Measurements from ENCODE around the gene RAP2B. TPM values are rescaled to one million over a fixed set of nuclear protein-coding genes. Genes with fewer than 3 reads are reported as not detected.
"Not testable (repeated sequence)": the region's sequence is repeated elsewhere in the genome, so short reads cannot be mapped to it uniquely, and the experiment has no call there.

The RAP2B gene
- polyA plus RNA-seq, 1 donor from 2014 or later = 3.9 TPM

- Histone ChIP-seq H3K9me2 (ENCODE audit: insufficient read depth, low read length) (no peaks in the 10 kb centered on the region), H3K4me3 (ENCODE audit: low read length) (no peak overlapping the region), H2AFZ (ENCODE audit: low read depth, low read length) (no peak overlapping the region), H3K36me3 (ENCODE audit: insufficient read depth, low read length) (no peaks in the 10 kb centered on the region), H3K9me3 (ENCODE audit: low read length) (no peaks in the 10 kb centered on the region), H4K20me1 (ENCODE audit: insufficient read depth) (no peaks in the 10 kb centered on the region), H3K9ac (ENCODE audit: low read length) (no peak overlapping the region), H3K4me2 (ENCODE audit: low read length) (no peak overlapping the region), H3K27ac (ENCODE audit: low read length) (no peak overlapping the region), H3K79me2 (replicated peaks; ENCODE audit: insufficient read depth, low read length) (no peaks in the 10 kb centered on the region), H3K27me3 (ENCODE audit: insufficient read depth, low read depth, low read length) (no peaks in the 10 kb centered on the region), H3F3A (ENCODE audit: insufficient read depth, low read length, poor library complexity, severe bottlenecking) (no peaks in the 10 kb centered on the region)
- no peak for TF ChIP-seq EZH2 (IDR thresholded peaks at IDR 0.05; ENCODE audit: borderline replicate concordance, insufficient read depth, low read length, poor library complexity, severe bottlenecking)
- TF ChIP-seq REST (IDR thresholded peaks at IDR 0.05; ENCODE audit: borderline replicate concordance) = no peak
- no peak for TF ChIP-seq POLR2AphosphoS5 (IDR thresholded peaks at IDR 0.05)
- TF ChIP-seq MXI1 (conservative IDR thresholded peaks at IDR 0.05; ENCODE audit: poor library complexity, severe bottlenecking) = no peak
- no peak for TF ChIP-seq CTCF (IDR thresholded peaks at IDR 0.05; ENCODE audit: poor library complexity, severe bottlenecking)
Observed at GRCh38 chr3:153150991-153151390, 11.0 kb upstream of the RAP2B start.

GRCh38 chr3:153155786-153156185 lies 6.2 kb upstream of the RAP2B start:
- H3K36me3 ChIP-seq (ENCODE audit: insufficient read depth, low read length); H3F3A ChIP-seq (ENCODE audit: insufficient read depth, low read length, poor library complexity, severe bottlenecking); H3K9me2 ChIP-seq (ENCODE audit: insufficient read depth, low read length); H3K79me2 ChIP-seq (replicated peaks; ENCODE audit: insufficient read depth, low read length); H3K27ac ChIP-seq (ENCODE audit: low read length); H3K9ac ChIP-seq (ENCODE audit: low read length); H3K27me3 ChIP-seq (ENCODE audit: insufficient read depth, low read depth, low read length); H2AFZ ChIP-seq (ENCODE audit: low read depth, low read length); H3K4me3 ChIP-seq (ENCODE audit: low read length); H4K20me1 ChIP-seq (ENCODE audit: insufficient read depth); H3K4me2 ChIP-seq (ENCODE audit: low read length); H3K9me3 ChIP-seq (ENCODE audit: low read length): not testable (repeated sequence)

GRCh38 chr3:153158189-153158588 lies 3.8 kb upstream of the RAP2B start:
- H3K36me3 ChIP-seq (ENCODE audit: insufficient read depth, low read length) = no peaks in the 10 kb centered on the region
- H3K9me2 ChIP-seq (ENCODE audit: insufficient read depth, low read length) = no peaks in the 10 kb centered on the region
- TF ChIP-seq EZH2 (IDR thresholded peaks at IDR 0.05; ENCODE audit: borderline replicate concordance, insufficient read depth, low read length, poor library complexity, severe bottlenecking) (no peak), POLR2AphosphoS5 (IDR thresholded peaks at IDR 0.05) (no peak), SMC3 (conservative IDR thresholded peaks at IDR 0.05; ENCODE audit: poor library complexity) (no peak), TAF1 (IDR thresholded peaks at IDR 0.05; ENCODE audit: low read depth) (no peak), MXI1 (conservative IDR thresholded peaks at IDR 0.05; ENCODE audit: poor library complexity, severe bottlenecking) (no peak)
- H3K4me2 ChIP-seq (ENCODE audit: low read length) = no peak overlapping the region
- no peaks in the 10 kb centered on the region for H3F3A ChIP-seq (ENCODE audit: insufficient read depth, low read length, poor library complexity, severe bottlenecking)
- H3K79me2 ChIP-seq (replicated peaks; ENCODE audit: insufficient read depth, low read length) = peaks cover 1% of the 10 kb centered on the region
- no peak overlapping the region for H2AFZ ChIP-seq (ENCODE audit: low read depth, low read length)
- no peak overlapping the region for H3K4me3 ChIP-seq (ENCODE audit: low read length)
- H4K20me1 ChIP-seq (ENCODE audit: insufficient read depth) = no peaks in the 10 kb centered on the region
- no peak overlapping the region for H3K9ac ChIP-seq (ENCODE audit: low read length)
- H3K9me3 ChIP-seq (ENCODE audit: low read length) = no peaks in the 10 kb centered on the region
- H3K27me3 ChIP-seq (ENCODE audit: insufficient read depth, low read depth, low read length) = no peaks in the 10 kb centered on the region
- H3K27ac ChIP-seq (ENCODE audit: low read length) = no peak overlapping the region

All from neural cell (in vitro differentiated cells).